Ramos (cell line): ENCODE results near the gene EXOC6B.
"Not testable (repeated sequence)": the region's sequence is repeated elsewhere in the genome, so short reads cannot be mapped to it uniquely, and the experiment has no call there.

Experiments
- in situ Hi-C: fragments of 300-500 bp; cut with MboI; formaldehyde crosslinking; loops from one replicate; pipeline ENCODE4 v1.14.3; 2022; ENCODE audit warnings: low sequenced_read_pairs; ENCODE audit not compliant: unreplicated experiment

The EXOC6B gene

DNA sequence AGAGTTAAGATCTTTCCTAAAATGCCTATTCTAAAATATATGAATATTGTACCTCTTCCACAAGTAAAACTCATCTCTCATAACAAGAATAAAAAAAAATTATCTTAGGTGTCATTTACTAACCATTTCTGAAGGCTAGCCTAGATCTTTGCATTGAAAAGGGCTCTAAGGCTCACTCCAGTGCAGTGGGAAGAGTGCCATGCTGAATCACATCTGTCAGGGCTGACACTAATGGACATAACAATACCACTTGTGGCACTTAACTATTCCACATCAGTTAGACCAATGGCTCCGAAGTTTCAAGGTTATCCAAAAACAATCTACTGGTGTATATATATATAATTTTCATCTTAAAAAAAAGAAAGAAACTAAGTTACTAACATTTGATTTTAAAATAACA is 130.2 kb downstream of the EXOC6B start:
- in situ Hi-C loops, result no loop called here

DNA sequence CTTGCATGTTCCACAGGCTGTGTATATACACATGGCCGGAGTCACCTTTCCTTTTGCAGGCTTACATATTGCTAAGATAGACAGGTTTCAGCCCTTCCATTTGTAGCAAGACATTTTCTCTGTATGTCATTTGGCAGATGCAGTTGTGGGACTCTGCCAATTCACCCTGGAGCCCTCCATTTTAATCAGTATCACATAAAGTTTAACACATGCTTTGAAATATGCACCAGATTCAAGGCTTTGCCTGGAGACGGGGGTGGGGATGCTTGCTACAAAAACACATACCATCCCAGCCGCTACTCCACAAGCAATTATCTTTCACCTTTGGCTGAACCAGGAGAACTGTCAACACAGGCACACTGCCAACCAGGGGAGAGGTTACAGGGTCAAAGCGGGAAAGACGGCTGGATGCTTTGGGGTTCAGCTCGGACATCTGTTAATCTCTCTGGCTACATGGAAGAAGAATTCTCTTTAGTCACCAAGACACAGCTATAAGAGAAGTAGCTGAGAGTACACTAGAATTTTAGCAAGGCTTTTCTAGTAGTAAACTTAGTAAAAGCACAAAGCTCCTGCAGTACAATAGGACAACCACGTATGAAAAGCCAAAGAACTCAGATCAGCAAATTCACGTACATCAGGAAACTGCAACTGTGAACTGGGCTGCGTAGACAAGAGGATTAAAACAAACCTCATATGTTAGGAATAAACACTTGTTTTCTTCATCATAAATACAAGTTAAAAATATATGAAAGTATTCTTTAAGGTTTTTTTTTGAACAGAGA is 130.9 kb downstream of the EXOC6B start:
- in situ Hi-C loops, result no loop called here

DNA sequence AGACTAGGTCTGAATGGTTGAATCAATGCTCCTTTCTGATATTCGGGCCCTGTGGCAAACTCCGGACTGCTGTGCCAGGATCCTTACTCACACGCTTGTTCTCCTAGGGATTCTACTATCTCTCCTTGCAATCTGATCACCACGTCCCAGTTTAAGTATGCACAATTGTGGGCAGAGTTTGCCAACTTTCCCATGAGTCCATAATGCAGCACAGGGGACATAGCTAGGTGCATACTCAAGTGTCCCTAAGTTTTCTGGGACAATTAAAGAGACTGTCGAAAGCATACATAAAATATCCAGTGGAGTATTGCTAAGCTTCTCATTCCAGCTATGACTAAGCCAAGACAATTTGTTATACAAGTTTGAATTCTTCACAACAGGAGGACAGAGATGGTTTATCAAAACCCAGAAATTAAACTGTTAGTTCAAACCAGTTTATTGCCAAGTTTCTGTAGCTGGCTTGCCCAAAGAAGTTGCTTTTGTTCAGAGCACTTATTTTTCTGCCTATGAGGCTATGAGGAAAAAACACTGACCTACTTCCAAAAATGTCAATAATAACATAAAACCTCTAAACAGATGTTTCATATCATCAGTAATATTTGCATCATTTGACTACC is 136.1 kb downstream of the EXOC6B start:
- in situ Hi-C loops, result no loop called here

DNA sequence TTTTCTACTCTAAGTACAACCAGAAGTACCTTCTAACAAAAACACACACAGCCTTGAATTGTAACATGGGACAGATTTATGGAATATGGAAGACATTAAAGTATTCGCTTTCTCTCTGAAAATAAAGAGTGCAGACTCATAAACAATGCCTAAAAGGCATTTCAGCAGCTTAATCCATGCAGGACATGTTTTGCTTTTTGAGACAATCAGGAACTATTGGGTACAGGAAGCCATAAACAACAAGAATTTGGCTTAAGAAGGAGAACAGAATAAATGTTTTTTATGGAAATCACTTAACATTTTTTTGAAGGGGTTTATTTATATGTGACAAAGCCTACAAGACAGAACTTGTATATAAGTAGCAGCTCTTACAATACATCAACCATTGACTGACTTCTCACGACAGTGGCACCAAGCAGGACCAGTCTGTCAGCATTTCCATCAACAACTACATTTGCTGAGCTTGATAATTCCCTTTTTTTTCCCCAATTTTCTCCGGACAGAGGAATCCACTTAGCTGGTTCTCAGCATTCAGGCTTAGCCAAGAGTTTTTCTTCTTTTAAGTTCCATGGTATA is 140.1 kb downstream of the EXOC6B start:
- in situ Hi-C loops, result no loop called here

DNA sequence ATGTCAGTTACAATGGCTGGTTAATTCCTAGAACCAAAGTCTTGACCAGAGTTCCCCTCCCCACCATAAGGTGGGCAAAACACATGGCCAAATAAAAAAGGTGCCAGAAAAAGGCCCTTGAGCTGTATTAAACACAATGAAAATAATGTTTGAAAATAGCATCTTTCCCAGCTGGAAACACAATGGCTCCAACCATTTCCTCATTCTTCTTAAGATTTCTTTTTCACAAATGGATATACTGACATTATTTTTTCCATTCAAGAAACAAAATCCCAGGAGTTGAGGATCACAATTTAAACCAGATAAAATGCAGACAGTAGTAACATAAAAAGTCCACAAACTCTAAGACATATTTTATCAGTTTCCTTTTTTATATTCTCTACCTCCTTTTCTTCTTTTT is 143.8 kb downstream of the EXOC6B start:
- in situ Hi-C loops, result no loop called here

DNA sequence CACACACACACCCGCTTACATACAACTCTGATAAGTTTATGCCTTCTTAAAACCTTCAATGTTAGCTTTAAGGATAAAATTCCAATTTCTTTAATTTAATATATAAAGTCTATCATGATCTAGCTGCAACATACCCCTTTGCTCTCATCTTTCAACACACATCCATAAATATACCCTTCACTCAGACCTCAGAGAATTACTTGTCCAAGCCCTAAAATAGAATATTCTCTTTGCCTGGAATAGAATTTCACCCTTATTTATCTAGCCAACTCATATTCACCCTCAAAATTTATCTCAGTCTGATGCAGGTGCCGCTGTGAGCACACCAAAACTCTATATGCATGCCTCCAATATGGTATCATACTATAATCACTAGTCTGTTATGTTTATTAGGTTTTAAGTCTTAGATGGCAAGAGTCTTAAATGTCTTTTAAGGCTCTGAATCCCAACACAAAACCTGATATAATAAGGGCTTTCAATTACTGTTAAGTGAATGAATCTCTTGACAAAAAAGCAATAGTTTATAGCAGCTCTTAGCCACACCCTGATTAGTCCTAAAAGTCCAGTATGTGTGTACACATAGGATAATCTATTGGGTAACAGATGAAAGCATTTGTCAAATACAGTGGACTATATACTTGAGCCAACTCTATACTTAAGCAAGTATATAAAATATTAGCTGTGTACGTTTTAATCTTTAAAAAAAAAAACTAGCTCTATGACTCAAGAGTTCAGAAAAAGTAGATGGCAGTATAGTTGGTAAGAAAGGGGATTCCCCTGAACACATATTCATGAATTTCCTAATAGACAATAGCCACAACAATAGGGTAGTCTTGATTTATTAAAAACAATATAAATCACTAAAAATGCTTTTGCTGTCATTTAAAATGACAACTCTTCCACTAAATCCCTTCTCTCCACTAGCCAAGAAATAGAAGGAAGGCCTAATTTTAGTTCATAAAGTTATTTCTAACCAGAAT is 144.5 kb downstream of the EXOC6B start:
- in situ Hi-C loops, result no loop called here

DNA sequence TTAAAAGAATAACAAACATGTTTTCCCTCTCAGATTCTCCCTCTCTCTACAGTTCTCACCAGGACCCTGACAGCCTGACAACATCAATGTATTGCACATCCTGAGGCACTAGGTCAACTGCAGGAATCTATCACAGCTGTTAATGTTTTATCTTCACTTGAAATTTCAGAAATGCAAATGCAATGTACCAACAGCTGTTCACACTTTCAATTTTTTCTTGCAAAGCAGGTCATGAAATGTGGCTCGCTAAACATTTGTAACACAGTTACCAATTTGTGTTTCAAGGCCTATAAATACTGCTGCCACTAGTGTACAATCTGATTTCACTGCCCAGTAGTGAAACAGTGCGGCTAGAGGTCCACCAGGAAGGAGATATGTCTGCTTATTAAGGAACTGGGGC is 147.8 kb downstream of the EXOC6B start:
- in situ Hi-C loops, result no loop called here

DNA sequence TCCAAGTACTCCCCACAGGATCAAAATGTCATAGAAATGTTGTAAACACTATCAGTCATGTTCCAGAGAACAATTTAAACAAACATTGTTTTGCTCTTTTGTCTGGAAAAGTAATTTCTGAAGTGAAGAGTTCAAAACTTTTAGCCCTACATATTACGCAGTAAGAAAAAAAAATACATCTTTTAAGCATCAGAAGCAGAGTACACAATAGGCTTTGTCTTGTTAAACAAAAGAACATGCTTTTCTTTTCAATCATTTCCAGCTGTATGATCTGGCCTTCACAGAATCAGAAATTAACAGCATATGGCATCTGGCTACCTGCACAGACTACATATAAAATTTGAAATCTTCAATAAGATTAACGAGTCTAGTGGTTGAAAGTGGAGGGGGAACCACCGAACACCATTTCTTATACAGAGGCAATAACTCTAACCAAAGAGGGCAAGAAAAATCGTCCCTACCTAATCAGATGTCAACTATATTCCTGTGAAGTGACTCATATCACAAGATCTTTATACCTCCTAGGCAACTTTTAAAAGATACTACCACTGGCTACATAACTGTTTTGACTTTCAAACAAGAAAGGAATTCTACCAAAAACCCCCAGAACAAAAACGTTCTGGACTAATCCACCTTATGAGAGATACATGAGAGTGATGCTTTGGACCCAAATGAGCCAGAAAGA is 149.3 kb downstream of the EXOC6B start:
- in situ Hi-C loops, result no loop called here

DNA sequence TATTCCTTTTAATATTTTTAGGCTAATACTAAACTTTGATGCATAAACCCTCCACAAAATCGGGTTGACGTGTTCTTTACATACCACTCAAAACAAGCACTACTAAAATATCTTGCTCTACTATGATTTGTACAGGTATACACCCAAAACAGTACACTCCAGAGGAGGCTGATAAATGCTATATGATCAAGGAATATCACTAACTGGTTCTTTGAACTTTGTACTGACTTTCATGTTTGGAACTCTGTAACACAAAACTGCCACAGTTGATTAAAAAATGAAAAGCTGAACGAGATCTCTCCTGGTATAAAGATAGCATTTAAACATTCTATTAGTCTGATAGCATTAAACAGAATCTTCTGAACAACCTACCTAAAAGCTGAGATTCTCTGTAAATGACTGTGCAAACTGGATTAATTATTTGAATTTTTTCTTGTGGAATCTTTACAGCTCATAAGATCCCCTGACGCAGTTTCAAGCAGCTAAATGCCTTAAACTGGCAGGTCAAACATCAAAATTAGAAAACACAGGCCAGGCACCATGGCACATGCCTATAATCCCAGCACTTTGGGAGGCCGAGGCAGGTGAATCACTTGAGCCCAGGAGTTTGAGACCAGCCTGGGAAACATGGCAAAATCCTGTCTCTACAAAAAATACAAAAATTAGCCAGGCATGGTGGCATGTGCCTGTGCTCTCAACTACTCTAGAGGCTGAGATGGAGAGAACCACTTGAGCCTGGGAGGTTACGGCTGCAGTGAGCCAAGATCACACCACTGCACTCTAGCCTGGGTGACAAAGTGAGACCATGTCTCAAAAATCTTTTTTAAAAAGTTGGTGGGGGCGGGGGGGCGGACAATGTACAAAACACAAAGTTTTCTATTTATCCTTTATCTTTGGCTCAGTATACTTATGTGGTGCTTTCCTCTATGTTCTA is 150.6 kb downstream of the EXOC6B start:
- in situ Hi-C loops, result no loop called here

DNA sequence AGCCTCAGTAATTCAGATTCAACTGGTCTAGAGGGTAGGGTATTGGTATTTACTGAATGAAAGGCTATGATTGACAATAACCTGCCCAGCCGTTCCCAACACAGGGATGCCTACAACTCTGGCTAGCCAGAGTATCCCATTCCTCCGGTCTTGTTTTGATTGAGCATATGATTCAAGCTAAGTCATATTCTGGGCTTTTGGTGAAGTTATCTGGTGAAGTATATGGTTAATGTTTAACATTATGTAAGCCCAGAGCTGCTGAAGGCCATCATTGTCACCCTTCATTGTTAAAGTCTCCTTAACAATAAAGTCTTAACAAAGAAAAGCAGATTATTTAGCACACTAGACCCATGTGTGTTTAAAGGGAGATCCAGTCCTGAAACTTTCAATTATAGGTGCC is 152.6 kb downstream of the EXOC6B start:
- in situ Hi-C loops, result no loop called here

DNA sequence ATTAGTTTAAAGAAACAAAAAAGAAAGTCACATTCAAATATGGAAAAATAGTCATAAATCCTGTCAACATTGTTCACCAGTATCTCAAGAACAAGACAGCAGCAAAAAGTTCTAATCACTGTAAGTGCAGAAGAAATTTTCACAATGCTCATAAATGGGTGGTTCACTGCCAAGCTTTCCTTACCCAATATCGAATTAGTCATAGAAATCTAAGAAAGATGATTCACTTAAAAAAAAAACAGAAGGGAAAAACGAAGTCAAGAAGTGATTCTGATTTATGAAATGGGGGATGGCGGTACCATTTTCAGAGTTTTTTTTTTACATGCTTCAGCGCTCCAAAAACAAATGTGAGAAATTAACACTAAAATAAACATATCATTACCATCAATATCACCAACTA is 156.7 kb downstream of the EXOC6B start:
- in situ Hi-C loops, result no loop called here

DNA sequence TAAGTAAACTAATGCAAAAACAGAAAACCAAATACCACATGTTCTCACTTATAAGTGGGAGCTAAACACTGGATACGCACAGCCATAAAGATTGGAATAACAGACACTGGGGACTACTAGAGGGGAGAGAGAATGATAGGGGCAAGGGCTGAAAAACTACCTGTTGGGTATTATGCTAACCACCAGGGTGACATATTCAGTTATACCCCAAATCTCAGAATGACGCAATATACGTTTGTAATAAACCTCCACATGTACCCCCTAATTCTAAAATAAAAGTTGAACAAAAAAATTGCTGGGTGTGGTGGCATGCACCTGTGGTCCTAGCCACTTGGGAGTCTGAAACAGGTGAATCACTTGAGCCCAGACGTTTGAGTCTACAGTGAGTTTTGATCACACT is 157.2 kb downstream of the EXOC6B start:
- in situ Hi-C loops, result no loop called here

DNA sequence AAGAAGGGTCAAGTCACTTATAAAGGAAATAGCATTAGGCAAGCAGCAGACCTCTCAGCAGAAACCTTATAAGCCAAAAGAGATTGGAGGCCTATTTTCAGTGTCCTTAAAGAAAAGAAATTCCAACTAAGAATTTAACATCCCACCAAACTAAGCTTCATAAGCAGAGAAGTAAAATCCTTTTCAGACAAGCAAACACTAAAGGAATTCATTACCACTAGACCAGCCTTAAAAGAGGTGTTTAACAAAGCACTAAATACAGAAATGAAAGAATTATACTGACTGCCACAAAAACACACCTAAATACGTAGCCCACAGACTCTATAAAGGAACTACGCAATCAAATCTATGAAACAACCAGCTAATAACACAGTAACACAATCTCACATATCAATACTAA is 160.4 kb downstream of the EXOC6B start:
- in situ Hi-C loops, result no loop called here

DNA sequence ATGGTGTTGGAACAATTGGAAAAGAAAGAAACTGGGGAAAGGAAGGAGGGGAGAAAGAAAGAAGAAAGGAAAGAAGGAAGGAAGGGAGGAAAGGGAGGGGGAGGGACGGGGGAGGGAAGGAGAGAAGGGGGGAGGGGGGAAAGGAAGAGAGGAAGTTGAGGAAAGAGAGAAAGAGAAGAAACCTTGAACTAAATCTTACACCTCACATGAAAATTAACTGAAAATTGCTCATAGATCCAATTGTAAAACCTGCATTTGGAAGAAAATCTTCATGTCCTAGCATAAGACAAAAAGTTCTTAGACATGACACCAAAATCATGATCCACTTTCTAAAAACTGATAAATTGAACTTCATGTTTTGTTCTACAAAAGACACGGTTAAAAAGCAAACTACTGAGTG is 163.8 kb downstream of the EXOC6B start:
- in situ Hi-C loops, result no loop called here

DNA sequence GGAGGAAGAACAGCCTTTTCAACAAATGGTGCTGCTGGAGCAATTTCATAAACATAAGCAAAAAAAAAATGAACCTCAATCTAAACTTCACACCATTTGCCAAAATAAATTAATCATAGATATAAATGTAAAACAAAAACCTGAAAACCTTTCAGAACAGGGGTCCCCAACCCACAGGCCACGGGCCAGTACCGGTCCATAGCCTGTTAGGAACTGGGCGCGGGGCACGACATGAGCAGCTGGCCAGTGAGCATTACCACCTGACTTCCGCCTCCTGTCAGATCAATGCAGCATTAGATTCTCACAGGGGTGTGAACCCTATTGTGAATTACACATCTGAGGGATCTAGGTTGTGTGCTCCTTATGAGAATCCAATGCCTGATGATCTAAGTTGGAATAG is 176.0 kb downstream of the EXOC6B start:
- in situ Hi-C loops, result no loop called here

DNA sequence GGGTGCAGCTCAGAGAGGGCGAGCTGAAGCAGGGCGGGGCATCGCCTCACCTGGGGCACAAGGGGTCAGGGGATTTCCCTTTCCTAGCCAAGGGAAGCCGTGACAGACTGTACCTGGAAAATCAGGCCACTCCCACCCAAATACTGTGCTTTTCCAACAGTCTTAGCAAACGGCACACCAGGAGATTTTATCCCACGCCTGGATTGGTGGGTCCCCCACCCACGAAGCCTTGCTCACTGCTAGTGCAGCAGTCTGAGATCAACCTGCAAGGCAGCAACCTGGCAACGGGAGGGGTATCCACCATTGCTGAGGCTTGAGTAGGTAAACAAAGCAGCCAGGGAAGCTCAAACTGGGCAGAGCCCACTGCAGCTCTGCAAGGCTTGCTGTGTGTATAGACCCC is 184.6 kb downstream of the EXOC6B start:
- in situ Hi-C loops, result not testable (repeated sequence)

DNA sequence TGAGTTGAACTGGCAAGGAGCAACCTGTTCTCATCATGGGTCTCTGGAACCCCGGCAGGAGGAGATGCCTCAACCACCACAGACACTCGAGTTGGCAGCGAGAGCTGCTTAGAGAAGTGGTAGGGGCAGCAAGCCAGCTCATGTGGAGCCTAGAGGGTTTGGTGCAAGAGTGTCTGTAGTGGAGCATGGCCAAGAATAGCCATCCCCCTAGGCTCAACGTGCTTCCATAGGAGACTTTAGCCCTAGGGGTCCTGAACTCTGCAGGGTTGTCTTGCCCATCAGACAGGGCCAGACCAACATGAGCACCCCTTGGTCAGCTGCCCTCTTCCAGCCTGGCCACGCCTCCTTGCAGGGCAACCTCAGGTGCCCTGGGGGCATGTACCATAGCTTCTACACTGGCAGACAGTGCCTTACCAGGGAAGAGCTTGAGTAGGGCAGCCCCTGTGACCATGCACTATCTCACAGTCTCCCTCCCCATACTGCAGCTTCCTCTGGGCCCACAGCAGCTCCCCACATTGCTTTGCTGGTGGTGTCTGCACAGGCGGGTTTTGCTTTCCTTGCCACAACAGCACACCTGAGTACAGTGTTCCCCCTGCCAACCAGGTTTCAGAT is 187.1 kb downstream of the EXOC6B start:
- in situ Hi-C loops, result no loop called here

DNA sequence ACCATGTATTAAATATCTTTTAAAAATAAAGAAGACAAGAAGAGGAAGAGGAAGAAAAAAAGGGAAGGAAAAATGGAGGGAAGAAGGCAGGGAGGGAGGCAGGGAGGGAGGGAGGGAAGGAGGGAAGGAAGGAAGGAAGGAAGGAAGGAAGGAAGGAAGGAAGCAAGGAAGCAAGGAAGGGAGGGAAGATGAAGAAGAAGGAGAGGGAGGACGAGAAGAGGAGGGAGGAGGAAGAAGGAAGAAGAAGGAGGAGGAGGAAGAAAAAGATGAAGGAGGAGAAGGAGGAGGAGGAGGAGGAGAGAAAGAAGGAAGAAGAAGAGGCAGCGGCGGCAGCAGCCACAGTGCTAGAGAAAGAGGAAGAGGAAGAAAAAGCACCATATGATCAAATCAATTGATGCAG is 189.6 kb downstream of the EXOC6B start:
- in situ Hi-C loops, result no loop called here

DNA sequence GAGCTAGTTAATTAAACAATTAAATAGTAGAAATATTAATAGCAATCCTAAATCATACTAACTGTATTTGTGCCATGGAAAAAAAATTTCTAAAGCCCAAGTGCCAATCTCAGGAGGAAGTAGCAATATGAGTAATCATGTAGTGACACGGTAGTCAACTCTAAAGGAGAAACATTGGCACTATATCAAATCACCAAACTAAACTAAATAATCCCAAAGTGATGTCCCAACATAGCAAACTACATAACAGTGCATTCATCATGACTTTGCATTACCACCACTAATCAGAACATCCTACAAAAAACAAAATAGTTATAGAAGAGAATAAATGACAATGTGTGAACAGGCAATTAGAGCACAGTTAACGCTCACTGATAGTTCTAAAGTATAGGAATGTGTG is 195.1 kb downstream of the EXOC6B start:
- in situ Hi-C loops, result no loop called here
